Chondrocyte (in vitro differentiated cells): ENCODE data around the gene EIF6. TPM values are rescaled to one million over a fixed set of nuclear protein-coding genes. Genes with fewer than 3 reads are reported as not detected.

Experiments used
- DNase-seq: peaks from one replicate; pipeline ENCODE4 v3.0.0; 2021; ENCODE audit warnings: mixed read lengths, low spot score
- H3K27ac Mint-ChIP-seq: one replicate; pipeline ENCODE4 v1.8.0; 2021; ENCODE audit warnings: mild to moderate bottlenecking, moderate library complexity, mixed read lengths; ENCODE audit not compliant: unreplicated experiment
- H3K27me3 Mint-ChIP-seq: 2 replicates; pipeline ENCODE4 v1.8.0; 2021; ENCODE audit warnings: low read depth, mixed read lengths
- H3K36me3 Mint-ChIP-seq: 2 replicates; pipeline ENCODE4 v1.8.0; 2021; ENCODE audit warnings: low read depth, mixed read lengths
- H3K4me1 Mint-ChIP-seq: 2 replicates; pipeline ENCODE4 v1.8.0; 2021; ENCODE audit warnings: low read depth, mild to moderate bottlenecking, mixed read lengths
- H3K4me3 Mint-ChIP-seq: one replicate; pipeline ENCODE4 v1.8.0; 2021; ENCODE audit warnings: mild to moderate bottlenecking, moderate library complexity, mixed read lengths; ENCODE audit not compliant: unreplicated experiment
- H3K9me3 Mint-ChIP-seq: 2 replicates; pipeline ENCODE4 v1.8.0; 2021; ENCODE audit warnings: low read depth, mixed read lengths
- long read RNA-seq: library from polyadenylated mRNA; stranded (forward); transcript quantifications from one replicate; pipeline ENCODE4 v2.0.0, GENCODE V29; 2021
- total RNA-seq: library from RNA; stranded (reverse); gene quantifications from 3 replicates; pipeline ENCODE4 v1.2.1, GENCODE V29; 2021
- TF ChIP-seq, protein P1 (sequence below): fragments of 200-600 bp; sonication (generic); IDR thresholded peaks from 2 replicates; pipeline ENCODE4 v1.5.0; 2021; ENCODE audit warnings: antibody characterized with exemption, mild to moderate bottlenecking, moderate library complexity

The EIF6 gene
- 117 to 125 TPM (median 123 TPM) in 3 replicates for total RNA-seq
- long read RNA-seq, transcript EIF6-203 (7 exons, 1,289 nt): major isoform, 91 of 162 reads
- long read RNA-seq, transcript EIF6-201 (6 exons, 1,252 nt): minor isoform, 51 of 162 reads
- long read RNA-seq, partial matches to known transcripts: 6 of 162 reads
- long read RNA-seq, other reads (novel, unspliced or antisense): 9 of 162 reads

DNA sequence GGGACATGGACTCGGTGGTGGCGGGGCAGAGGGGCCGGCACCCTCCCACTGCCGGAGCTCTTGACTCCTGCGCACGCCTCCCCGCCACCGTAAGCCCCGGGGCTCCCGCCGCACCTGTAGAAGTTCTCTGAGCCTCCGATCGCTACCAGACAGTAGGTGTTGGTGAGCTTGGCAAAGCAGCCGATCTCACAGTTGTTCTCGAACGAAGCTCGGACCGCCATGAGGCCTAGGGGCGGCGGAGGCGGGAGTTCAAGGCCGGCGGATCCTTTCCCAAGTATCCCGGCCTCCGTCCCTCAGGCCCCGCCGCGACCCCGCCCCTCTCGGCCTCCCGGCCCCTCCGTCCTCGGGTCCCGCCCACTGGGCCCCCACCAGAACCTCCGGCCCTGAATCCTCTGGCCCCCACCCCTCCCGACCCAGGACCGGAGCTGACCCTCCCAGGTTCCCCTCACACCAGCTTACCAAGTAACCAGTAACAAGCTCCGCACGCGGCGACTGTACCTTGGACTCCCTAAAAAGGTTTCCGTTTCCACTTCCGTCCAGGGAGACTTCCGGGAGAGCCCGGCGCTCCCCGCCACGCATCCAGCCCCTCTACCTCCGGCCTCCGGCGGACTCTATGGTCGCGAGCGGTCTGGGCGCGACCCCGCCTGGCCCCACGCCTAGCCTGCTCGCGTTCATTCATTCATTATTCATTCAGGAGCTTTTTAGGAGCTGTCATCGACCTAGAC, at the start of gene EIF6:
EIF6 (minus strand) TSS at position 506 of the 725 bp plus-strand sequence; CDS start at position 221, 285 bp downstream.
- no peak for DNase-seq
- TF ChIP-seq, protein P1, sequence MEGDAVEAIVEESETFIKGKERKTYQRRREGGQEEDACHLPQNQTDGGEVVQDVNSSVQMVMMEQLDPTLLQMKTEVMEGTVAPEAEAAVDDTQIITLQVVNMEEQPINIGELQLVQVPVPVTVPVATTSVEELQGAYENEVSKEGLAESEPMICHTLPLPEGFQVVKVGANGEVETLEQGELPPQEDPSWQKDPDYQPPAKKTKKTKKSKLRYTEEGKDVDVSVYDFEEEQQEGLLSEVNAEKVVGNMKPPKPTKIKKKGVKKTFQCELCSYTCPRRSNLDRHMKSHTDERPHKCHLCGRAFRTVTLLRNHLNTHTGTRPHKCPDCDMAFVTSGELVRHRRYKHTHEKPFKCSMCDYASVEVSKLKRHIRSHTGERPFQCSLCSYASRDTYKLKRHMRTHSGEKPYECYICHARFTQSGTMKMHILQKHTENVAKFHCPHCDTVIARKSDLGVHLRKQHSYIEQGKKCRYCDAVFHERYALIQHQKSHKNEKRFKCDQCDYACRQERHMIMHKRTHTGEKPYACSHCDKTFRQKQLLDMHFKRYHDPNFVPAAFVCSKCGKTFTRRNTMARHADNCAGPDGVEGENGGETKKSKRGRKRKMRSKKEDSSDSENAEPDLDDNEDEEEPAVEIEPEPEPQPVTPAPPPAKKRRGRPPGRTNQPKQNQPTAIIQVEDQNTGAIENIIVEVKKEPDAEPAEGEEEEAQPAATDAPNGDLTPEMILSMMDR: no peak
- H3K27me3 Mint-ChIP-seq: no peaks in the 10 kb centered on the region
- H3K27ac Mint-ChIP-seq: peak within 1 kb of the TSS; percentile 97
- no peaks in the 10 kb centered on the region for H3K9me3 Mint-ChIP-seq
- H3K4me1 Mint-ChIP-seq: peaks cover 33% of the 10 kb centered on the region
- peaks cover 12% of the 10 kb centered on the region for H3K36me3 Mint-ChIP-seq
- H3K4me3 Mint-ChIP-seq: peak within 1 kb of the TSS; percentile 93

DNA sequence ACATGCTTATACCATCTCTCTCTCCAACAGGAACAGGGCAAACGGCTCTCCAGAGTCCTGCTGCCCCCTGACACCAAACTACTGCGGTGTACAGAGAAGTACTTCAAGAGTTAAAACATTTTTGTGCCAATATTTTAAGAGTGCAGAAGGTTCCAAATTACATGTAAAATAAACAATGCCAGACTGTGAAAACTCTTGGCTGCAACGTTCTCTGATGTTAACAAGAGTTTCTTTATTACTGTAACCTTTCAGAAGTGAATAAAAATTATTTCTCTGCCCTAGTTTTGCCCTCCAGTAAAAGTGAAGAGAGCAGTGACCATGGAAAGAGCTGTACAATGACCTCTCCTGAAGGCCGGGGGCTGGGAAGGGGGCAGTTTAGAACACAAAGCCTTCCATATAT, 49.0 kb upstream of the EIF6 start:
- no peak for DNase-seq
- H3K4me1 Mint-ChIP-seq: peaks cover 47% of the 10 kb centered on the region
- no peaks in the 10 kb centered on the region for H3K9me3 Mint-ChIP-seq
- H3K36me3 Mint-ChIP-seq: no peaks in the 10 kb centered on the region
- no peak overlapping the region for H3K4me3 Mint-ChIP-seq
- H3K27ac Mint-ChIP-seq: peak overlapping the region; percentile 65
- no peaks in the 10 kb centered on the region for H3K27me3 Mint-ChIP-seq
- TF ChIP-seq, protein P1: no peak

DNA sequence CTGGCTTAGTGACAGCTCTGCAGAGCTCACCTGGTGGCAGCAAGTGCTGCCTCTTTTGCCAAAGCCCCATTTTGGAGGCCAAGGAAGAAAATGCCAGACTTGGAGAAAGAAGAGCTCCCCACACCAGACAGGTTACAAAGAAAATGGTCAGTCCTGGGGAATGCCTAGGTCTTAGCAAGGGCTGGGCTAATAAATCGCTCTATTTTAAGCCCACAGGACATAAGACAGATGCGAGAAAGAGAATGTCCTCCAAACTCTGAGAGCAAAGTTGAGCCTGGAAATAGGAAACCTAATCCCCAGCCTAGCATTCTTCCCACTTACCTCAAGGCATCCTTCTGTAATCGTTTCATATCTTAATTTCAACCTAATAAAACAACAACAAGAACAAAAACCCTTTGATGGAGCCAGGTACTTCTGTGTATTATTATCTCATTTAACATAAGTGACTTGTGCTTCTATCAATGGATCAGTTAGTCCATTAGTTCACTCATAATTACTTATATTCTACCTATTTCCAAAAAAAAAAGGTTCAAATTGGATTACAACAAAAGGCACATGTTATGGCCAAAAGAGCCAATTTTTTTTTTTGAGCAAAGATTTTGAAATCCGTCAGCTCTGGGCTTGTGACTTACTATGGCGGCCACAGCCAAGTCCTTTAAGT, 48.1 kb upstream of the EIF6 start:
- TF ChIP-seq, protein P1: no peak
- H3K27ac Mint-ChIP-seq: no peak overlapping the region
- no peaks in the 10 kb centered on the region for H3K27me3 Mint-ChIP-seq

DNA sequence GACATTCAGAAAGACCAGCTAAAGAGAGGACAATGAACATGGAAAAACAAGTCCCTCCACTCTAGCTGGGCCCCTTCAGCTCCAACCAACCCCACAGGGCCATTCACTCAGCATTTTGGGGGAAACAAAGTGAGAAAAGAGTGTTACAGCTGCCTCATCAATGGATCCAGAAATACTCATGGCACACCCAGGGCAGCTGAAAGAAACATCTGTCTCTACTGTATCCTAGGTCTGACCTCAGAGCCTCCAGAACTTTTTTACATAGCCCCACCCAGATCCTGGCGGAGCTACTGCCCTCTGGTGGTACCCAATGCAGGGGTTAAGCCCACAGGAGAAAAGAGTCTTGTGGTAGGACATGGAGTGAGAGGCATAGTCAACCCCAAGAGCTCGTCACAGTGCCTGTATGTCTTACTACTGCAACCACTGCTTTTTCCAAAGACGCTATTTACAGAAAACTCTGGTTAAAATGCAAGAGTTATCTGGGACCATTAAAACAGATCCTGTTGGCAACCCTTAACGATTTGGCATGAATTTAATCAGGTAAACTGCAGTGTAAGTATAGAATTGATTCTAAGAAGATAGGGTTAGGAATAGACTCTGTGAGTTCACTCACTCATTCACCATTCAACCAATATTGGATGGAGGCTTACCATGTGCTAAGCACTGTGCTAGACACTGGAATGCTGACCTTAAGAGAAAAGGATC, 45.0 kb upstream of the EIF6 start:
- no peak overlapping the region for H3K27ac Mint-ChIP-seq
- H3K4me1 Mint-ChIP-seq: peaks cover 51% of the 10 kb centered on the region
- TF ChIP-seq, protein P1: peak; percentile 62
- DNase-seq: no peak
- H3K27me3 Mint-ChIP-seq: no peaks in the 10 kb centered on the region
- H3K36me3 Mint-ChIP-seq: no peaks in the 10 kb centered on the region
- no peak overlapping the region for H3K4me3 Mint-ChIP-seq
- no peaks in the 10 kb centered on the region for H3K9me3 Mint-ChIP-seq

More for the DNA sequence above, 48.1 kb upstream of the EIF6 start:
- Mint-ChIP-seq H3K9me3 (no peaks in the 10 kb centered on the region), H3K4me3 (no peak overlapping the region), H3K36me3 (no peaks in the 10 kb centered on the region), H3K4me1 (peaks cover 38% of the 10 kb centered on the region)
- no peak for DNase-seq

- H3K4me1 Mint-ChIP-seq: peaks cover 42% of the 10 kb centered on the region
- H3K9me3 Mint-ChIP-seq: no peaks in the 10 kb centered on the region
- no peak overlapping the region for H3K27ac Mint-ChIP-seq
- TF ChIP-seq, protein P1: no peak
- H3K36me3 Mint-ChIP-seq: no peaks in the 10 kb centered on the region
- no peaks in the 10 kb centered on the region for H3K27me3 Mint-ChIP-seq
- no peak for DNase-seq
- H3K4me3 Mint-ChIP-seq: no peak overlapping the region
Observed at GRCh38 chr20:35328689-35329088, 44.1 kb upstream of the EIF6 start.
